ENCODE data around the gene ST3GAL3.

DNA sequence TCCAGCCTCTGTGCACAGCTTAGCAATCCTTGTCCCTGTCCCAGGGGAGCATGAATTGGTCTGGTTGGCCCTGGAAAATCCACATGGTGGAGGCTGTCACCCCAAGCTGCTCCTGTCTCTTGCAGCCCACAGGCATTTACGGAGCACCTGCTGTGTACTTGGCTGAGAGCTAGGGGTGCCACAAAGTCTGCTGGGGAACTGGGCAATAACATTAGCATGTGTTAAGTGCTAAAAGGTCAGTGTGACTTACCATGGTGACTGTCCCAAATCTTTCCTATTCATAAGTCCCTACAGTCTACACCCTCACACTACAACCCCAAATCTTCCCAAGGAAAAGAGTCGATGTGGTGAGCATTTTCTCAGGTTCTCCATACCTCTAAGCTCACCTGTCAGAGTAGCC, 172.7 kb downstream of the ST3GAL3 start:
- TF ChIP-seq POLR2AphosphoS2 (conservative IDR thresholded peaks at IDR 0.05; ENCODE audit: low read length) = no peak
- TF ChIP-seq, protein P1, sequence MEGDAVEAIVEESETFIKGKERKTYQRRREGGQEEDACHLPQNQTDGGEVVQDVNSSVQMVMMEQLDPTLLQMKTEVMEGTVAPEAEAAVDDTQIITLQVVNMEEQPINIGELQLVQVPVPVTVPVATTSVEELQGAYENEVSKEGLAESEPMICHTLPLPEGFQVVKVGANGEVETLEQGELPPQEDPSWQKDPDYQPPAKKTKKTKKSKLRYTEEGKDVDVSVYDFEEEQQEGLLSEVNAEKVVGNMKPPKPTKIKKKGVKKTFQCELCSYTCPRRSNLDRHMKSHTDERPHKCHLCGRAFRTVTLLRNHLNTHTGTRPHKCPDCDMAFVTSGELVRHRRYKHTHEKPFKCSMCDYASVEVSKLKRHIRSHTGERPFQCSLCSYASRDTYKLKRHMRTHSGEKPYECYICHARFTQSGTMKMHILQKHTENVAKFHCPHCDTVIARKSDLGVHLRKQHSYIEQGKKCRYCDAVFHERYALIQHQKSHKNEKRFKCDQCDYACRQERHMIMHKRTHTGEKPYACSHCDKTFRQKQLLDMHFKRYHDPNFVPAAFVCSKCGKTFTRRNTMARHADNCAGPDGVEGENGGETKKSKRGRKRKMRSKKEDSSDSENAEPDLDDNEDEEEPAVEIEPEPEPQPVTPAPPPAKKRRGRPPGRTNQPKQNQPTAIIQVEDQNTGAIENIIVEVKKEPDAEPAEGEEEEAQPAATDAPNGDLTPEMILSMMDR (IDR thresholded peaks at IDR 0.05) = no peak
- TF ChIP-seq MYC (IDR thresholded peaks at IDR 0.05; ENCODE audit: borderline replicate concordance, low read length) = no peak
- no peak for TF ChIP-seq POLR2A (IDR thresholded peaks at IDR 0.05; ENCODE audit: low read length)
- TF ChIP-seq SREBF2 (IDR thresholded peaks at IDR 0.05) = no peak
- TF ChIP-seq MAZ (IDR thresholded peaks at IDR 0.05; ENCODE audit: borderline replicate concordance, low read depth, low read length) = no peak
- TF ChIP-seq RARB (CRISPR knock-in tag; IDR thresholded peaks at IDR 0.05) = no peak
